HepG2 (cell line): Measurements from ENCODE around the gene FITM2. TPM values are rescaled to one million over a fixed set of nuclear protein-coding genes. Genes with fewer than 3 reads are reported as not detected.

Experiments
- ARHGAP35 ChIP-seq: sonication (generic); formaldehyde crosslinking; IDR thresholded peaks from 2 replicates; pipeline ENCODE4 v1.9.0; 2022; ENCODE audit warnings: mild to moderate bottlenecking, inconsistent platforms, moderate library complexity, missing genetic modification reagents, borderline replicate concordance
- ARNTL ChIP-seq: sonication (generic); formaldehyde crosslinking; IDR thresholded peaks from 2 replicates; pipeline ENCODE4 v1.4.0; 2020; ENCODE audit warnings: mild to moderate bottlenecking, missing genetic modification reagents
- FOXM1 ChIP-seq: sonication (generic); formaldehyde crosslinking; IDR thresholded peaks from 2 replicates; pipeline ENCODE4 v1.5.0; 2020; ENCODE audit warnings: missing genetic modification reagents
- GLMP ChIP-seq: sonication (generic); formaldehyde crosslinking; IDR thresholded peaks from 2 replicates; pipeline ENCODE4 v1.9.0; 2021; ENCODE audit warnings: missing genetic modification reagents, mild to moderate bottlenecking, borderline replicate concordance
- IRF9 ChIP-seq: sonication (generic); formaldehyde crosslinking; IDR thresholded peaks from 2 replicates; pipeline ENCODE4 v1.8.0; 2022; ENCODE audit warnings: missing genetic modification reagents, mild to moderate bottlenecking, borderline replicate concordance
- KLF6 ChIP-seq: IDR thresholded peaks from 2 replicates; pipeline ENCODE4 v1.8.0; 2016; ENCODE audit warnings: missing biosample characterization, missing genetic modification reagents
- MAZ ChIP-seq, 2 experiments: sonication (generic) in 1 of 2; formaldehyde crosslinking in 1 of 2; IDR thresholded peaks; 2 replicates each; pipeline versions ENCODE4 v1.5.0 to v1.6.1; 2012 to 2020; ENCODE audit warnings: low read depth in 2 of 2, mild to moderate bottlenecking in 2 of 2, borderline replicate concordance in 1 of 2, improper control_type of control experiment in 1 of 2, low read length in 1 of 2, missing genetic modification reagents in 1 of 2, moderate library complexity in 1 of 2
- NRL ChIP-seq: sonication (generic); formaldehyde crosslinking; IDR thresholded peaks from 2 replicates; pipeline ENCODE4 v1.5.0; 2020; ENCODE audit warnings: missing genetic modification reagents, mild to moderate bottlenecking, moderate library complexity, borderline replicate concordance
- SKI ChIP-seq: fragments of 450-650 bp; IDR thresholded peaks from one replicate; pipeline ENCODE4 v1.6.1; 2018; ENCODE audit warnings: mild to moderate bottlenecking; ENCODE audit not compliant: partially characterized antibody
- polyA plus RNA-seq, 8 experiments: library from polyadenylated mRNA; depleted of rRNA in 3 of 8; stranded (reverse) in 7 of 8; unstranded in 1 of 8; fragments of >200 nt; fragmentation: Illumina TruSeq in 4 of 8; extraction: Trizol in 4 of 8; gene quantifications; 2 replicates each; pipeline versions ENCODE4 v1.2.1 to v1.2.3, GENCODE V29; 2011 to 2016; ENCODE audit warnings: low read depth in 4 of 8, missing spikeins in 1 of 8, mixed read lengths in 1 of 8; ENCODE audit not compliant: insufficient read depth in 1 of 8
- total RNA-seq, 5 experiments: library from RNA; depleted of rRNA; stranded (reverse); fragments of >200 nt; fragmentation: Illumina TruSeq; extraction: Trizol; gene quantifications; 2 replicates each; pipeline ENCODE4 v1.2.3, GENCODE V29; 2016; ENCODE audit warnings: low read depth in 1 of 5
- TF ChIP-seq, protein P1 (sequence below): sonication (generic); formaldehyde crosslinking; IDR thresholded peaks from 2 replicates; pipeline ENCODE4 v1.4.0; 2020; ENCODE audit warnings: mild to moderate bottlenecking, missing genetic modification reagents
- TF ChIP-seq, protein P2 (sequence below): sonication (generic); formaldehyde crosslinking; IDR thresholded peaks from 2 replicates; pipeline ENCODE4 v1.4.0; 2020; ENCODE audit warnings: low read depth, mild to moderate bottlenecking, missing genetic modification reagents
- TF ChIP-seq, protein P3 (sequence below): sonication (generic); formaldehyde crosslinking; IDR thresholded peaks from 2 replicates; pipeline ENCODE4 v1.9.0; 2021; ENCODE audit warnings: missing genetic modification reagents, mild to moderate bottlenecking, borderline replicate concordance
- TF ChIP-seq, protein P4 (sequence below): sonication (generic); formaldehyde crosslinking; conservative IDR thresholded peaks from 2 replicates; pipeline ENCODE4 v1.4.0; 2020; ENCODE audit warnings: missing genetic modification reagents

Gene FITM2
- total and polyA plus RNA-seq, 2 of the 13 experiments (the other 11 are each of a cell fraction or from before 2014, with no cell fraction given), result 9.6 to 24.5 TPM

DNA sequence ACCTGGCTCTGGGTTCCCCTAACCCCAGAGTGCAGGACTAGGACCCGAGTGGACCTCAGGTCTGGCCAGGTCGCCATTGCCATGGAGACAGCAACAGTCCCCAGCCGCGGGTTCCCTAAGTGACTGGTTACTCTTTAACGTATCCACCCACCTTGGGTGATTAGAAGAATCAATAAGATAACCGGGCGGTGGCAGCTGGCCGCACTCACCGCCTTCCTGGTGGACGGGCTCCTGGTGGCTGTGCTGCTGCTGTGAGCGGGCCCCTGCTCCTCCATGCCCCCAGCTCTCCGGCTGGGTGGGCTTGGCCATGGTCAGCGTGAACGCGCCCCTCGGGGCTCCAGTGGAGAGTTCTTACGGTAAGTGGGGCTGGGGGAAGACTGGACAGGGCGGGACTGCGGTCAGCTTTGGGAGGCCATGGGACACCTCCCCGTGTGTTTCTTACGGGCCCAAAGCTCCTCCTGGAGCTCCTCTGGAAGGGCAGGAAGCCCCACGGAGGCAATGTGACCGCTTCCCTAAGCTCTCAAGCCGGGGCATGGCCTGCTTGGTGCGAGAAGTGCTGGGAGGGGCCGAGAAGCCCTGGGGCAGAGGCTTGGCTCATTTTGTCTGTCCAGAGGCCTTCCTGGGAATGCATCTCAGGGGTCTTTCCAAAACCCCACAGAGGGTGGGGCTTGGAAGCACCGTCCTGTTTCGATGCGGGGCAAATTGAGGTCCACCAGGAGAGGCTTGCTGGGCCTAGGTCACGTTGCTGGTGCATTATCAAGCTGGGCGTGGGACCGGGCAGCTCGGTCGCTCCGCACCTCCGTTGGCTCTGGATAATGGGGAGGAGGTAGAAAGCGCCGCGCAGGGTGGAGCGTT lies 44.7 kb upstream of the FITM2 start, which contains the start of gene HNF4A (continued):
- TF ChIP-seq, protein P1, sequence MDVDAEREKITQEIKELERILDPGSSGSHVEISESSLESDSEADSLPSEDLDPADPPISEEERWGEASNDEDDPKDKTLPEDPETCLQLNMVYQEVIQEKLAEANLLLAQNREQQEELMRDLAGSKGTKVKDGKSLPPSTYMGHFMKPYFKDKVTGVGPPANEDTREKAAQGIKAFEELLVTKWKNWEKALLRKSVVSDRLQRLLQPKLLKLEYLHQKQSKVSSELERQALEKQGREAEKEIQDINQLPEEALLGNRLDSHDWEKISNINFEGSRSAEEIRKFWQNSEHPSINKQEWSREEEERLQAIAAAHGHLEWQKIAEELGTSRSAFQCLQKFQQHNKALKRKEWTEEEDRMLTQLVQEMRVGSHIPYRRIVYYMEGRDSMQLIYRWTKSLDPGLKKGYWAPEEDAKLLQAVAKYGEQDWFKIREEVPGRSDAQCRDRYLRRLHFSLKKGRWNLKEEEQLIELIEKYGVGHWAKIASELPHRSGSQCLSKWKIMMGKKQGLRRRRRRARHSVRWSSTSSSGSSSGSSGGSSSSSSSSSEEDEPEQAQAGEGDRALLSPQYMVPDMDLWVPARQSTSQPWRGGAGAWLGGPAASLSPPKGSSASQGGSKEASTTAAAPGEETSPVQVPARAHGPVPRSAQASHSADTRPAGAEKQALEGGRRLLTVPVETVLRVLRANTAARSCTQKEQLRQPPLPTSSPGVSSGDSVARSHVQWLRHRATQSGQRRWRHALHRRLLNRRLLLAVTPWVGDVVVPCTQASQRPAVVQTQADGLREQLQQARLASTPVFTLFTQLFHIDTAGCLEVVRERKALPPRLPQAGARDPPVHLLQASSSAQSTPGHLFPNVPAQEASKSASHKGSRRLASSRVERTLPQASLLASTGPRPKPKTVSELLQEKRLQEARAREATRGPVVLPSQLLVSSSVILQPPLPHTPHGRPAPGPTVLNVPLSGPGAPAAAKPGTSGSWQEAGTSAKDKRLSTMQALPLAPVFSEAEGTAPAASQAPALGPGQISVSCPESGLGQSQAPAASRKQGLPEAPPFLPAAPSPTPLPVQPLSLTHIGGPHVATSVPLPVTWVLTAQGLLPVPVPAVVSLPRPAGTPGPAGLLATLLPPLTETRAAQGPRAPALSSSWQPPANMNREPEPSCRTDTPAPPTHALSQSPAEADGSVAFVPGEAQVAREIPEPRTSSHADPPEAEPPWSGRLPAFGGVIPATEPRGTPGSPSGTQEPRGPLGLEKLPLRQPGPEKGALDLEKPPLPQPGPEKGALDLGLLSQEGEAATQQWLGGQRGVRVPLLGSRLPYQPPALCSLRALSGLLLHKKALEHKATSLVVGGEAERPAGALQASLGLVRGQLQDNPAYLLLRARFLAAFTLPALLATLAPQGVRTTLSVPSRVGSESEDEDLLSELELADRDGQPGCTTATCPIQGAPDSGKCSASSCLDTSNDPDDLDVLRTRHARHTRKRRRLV (CRISPR knock-in tag), result no peak; the same call in none of the 2 replicates
- TF ChIP-seq NRL, result peak; percentile 97; the same call in 1 of the 2 replicates
- TF ChIP-seq ARNTL, result peak; percentile 85
- TF ChIP-seq, protein P2, sequence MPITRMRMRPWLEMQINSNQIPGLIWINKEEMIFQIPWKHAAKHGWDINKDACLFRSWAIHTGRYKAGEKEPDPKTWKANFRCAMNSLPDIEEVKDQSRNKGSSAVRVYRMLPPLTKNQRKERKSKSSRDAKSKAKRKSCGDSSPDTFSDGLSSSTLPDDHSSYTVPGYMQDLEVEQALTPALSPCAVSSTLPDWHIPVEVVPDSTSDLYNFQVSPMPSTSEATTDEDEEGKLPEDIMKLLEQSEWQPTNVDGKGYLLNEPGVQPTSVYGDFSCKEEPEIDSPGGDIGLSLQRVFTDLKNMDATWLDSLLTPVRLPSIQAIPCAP (CRISPR knock-in tag), result peak; percentile 93; the same call in 1 of the 2 replicates
- TF ChIP-seq, protein P3, sequence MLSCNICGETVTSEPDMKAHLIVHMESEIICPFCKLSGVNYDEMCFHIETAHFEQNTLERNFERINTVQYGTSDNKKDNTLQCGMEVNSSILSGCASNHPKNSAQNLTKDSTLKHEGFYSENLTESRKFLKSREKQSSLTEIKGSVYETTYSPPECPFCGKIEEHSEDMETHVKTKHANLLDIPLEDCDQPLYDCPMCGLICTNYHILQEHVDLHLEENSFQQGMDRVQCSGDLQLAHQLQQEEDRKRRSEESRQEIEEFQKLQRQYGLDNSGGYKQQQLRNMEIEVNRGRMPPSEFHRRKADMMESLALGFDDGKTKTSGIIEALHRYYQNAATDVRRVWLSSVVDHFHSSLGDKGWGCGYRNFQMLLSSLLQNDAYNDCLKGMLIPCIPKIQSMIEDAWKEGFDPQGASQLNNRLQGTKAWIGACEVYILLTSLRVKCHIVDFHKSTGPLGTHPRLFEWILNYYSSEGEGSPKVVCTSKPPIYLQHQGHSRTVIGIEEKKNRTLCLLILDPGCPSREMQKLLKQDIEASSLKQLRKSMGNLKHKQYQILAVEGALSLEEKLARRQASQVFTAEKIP (CRISPR knock-in tag), result peak; percentile 68; the same call in 1 of the 2 replicates
- peak; percentile 52 for TF ChIP-seq SKI
- TF ChIP-seq GLMP (CRISPR knock-in tag), result no peak
- TF ChIP-seq KLF6, result peak; percentile 62; the same call in 1 of the 2 replicates
- peak; percentile 87; the same call in 1 of the 2 replicates for TF ChIP-seq IRF9
- TF ChIP-seq FOXM1 (CRISPR knock-in tag), result no peak
- TF ChIP-seq MAZ (IDR thresholded peaks at IDR 0.05; ENCODE audit: borderline replicate concordance, low read depth, low read length), result peak; percentile 40; the same call in 1 of the 2 replicates
- TF ChIP-seq MAZ (CRISPR knock-in tag; IDR thresholded peaks at IDR 0.05; ENCODE audit: low read depth), result peak; percentile 77
- peak; percentile 51; the same call in 1 of the 2 replicates for TF ChIP-seq ARHGAP35 (CRISPR knock-in tag)
- TF ChIP-seq, protein P4, sequence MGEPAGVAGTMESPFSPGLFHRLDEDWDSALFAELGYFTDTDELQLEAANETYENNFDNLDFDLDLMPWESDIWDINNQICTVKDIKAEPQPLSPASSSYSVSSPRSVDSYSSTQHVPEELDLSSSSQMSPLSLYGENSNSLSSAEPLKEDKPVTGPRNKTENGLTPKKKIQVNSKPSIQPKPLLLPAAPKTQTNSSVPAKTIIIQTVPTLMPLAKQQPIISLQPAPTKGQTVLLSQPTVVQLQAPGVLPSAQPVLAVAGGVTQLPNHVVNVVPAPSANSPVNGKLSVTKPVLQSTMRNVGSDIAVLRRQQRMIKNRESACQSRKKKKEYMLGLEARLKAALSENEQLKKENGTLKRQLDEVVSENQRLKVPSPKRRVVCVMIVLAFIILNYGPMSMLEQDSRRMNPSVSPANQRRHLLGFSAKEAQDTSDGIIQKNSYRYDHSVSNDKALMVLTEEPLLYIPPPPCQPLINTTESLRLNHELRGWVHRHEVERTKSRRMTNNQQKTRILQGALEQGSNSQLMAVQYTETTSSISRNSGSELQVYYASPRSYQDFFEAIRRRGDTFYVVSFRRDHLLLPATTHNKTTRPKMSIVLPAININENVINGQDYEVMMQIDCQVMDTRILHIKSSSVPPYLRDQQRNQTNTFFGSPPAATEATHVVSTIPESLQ, result no peak; the same call in 1 of the 2 replicates
